Osteoblast (primary cell): ENCODE data around the gene MIPEP. TPM values are rescaled to one million over a fixed set of nuclear protein-coding genes. Genes with fewer than 3 reads are reported as not detected.

Source experiments
- DNase-seq: peaks from one replicate; pipeline ENCODE4 v3.0.0; 2011; ENCODE audit warnings: low spot score, mixed read lengths; ENCODE audit not compliant: insufficient read length; ENCODE audit errors: missing footprints
- H2AFZ ChIP-seq: 2 replicates; pipeline ENCODE4 v1.6.0; 2011; ENCODE audit warnings: mild to moderate bottlenecking, low read length
- H3K27ac ChIP-seq: 2 replicates; pipeline ENCODE4 v1.5.1; 2011; ENCODE audit warnings: mild to moderate bottlenecking, low read depth, low read length, moderate library complexity
- H3K27me3 ChIP-seq: 2 replicates; pipeline ENCODE4 v1.6.0; 2012; ENCODE audit warnings: mild to moderate bottlenecking, control low read depth, inconsistent platforms, low read length, moderate library complexity; ENCODE audit not compliant: insufficient read depth
- H3K36me3 ChIP-seq: 2 replicates; pipeline ENCODE4 v1.5.1; 2011; ENCODE audit warnings: mild to moderate bottlenecking, low read length, control low read depth, moderate library complexity; ENCODE audit not compliant: insufficient read depth
- H3K4me1 ChIP-seq: 2 replicates; pipeline ENCODE4 v1.5.1; 2011; ENCODE audit warnings: mild to moderate bottlenecking, low read length, control low read depth, moderate library complexity; ENCODE audit not compliant: insufficient read depth
- H3K4me2 ChIP-seq: 2 replicates; pipeline ENCODE4 v1.6.0; 2011; ENCODE audit warnings: mild to moderate bottlenecking, low read length; ENCODE audit not compliant: insufficient read depth
- H3K4me3 ChIP-seq: fragments of 200-600 bp; sonication (generic); 3 replicates; pipeline ENCODE4 v1.5.1; 2012; ENCODE audit warnings: mild to moderate bottlenecking, low read length, inconsistent platforms; ENCODE audit not compliant: insufficient read depth
- H3K79me2 ChIP-seq: 2 replicates; pipeline ENCODE4 v1.6.0; 2012; ENCODE audit warnings: mild to moderate bottlenecking, low read length, control low read depth, inconsistent platforms; ENCODE audit not compliant: insufficient read depth
- H3K9me3 ChIP-seq: 2 replicates; pipeline ENCODE4 v1.5.1; 2011; ENCODE audit warnings: low read depth, low read length, control low read depth
- H4K20me1 ChIP-seq: 2 replicates; pipeline ENCODE4 v1.6.0; 2012; ENCODE audit warnings: mild to moderate bottlenecking, low read length, control low read depth; ENCODE audit not compliant: insufficient read depth
- total RNA-seq: library from RNA; depleted of rRNA; stranded (reverse); fragments of >200 nt; gene quantifications from 2 replicates; pipeline ENCODE4 v1.2.3, GENCODE V29; 2012
- TF ChIP-seq, protein P1 (sequence below): IDR thresholded peaks from 2 replicates; pipeline ENCODE4 v1.5.1; 2011; ENCODE audit warnings: mild to moderate bottlenecking, low read depth, low read length, moderate library complexity; ENCODE audit errors: extremely low read depth

MIPEP gene
- total RNA-seq, 1 donor = 29.3 TPM

DNA sequence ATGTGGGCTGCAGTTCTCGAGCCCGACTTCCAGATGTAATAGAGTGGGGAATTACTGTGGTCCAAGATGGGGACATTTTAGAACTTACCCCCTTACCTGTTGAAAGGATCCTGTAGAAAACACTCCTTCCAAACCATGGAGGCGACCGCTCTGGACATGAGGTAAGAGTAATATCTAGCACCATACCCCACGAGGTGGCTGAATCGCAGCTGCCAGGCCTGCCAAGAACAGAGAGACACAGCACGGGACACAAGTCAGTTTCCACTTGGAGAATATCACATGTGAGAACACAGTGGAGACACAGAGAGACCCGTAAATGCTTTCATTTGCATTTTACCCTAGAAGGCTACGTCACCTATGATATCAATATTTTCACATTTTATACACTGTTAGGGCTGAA is 129.2 kb downstream of the MIPEP start:
- Histone ChIP-seq H3K9me3 (no peaks in the 10 kb centered on the region), H4K20me1 (no peaks in the 10 kb centered on the region), H3K36me3 (no peaks in the 10 kb centered on the region), H3K4me1 (no peaks in the 10 kb centered on the region), H3K4me3 (no peak overlapping the region), H3K4me2 (no peak overlapping the region), H3K27ac (no peak overlapping the region), H3K79me2 (no peaks in the 10 kb centered on the region), H2AFZ (no peak overlapping the region), H3K27me3 (no peaks in the 10 kb centered on the region)
- no peak for DNase-seq
- TF ChIP-seq, protein P1, sequence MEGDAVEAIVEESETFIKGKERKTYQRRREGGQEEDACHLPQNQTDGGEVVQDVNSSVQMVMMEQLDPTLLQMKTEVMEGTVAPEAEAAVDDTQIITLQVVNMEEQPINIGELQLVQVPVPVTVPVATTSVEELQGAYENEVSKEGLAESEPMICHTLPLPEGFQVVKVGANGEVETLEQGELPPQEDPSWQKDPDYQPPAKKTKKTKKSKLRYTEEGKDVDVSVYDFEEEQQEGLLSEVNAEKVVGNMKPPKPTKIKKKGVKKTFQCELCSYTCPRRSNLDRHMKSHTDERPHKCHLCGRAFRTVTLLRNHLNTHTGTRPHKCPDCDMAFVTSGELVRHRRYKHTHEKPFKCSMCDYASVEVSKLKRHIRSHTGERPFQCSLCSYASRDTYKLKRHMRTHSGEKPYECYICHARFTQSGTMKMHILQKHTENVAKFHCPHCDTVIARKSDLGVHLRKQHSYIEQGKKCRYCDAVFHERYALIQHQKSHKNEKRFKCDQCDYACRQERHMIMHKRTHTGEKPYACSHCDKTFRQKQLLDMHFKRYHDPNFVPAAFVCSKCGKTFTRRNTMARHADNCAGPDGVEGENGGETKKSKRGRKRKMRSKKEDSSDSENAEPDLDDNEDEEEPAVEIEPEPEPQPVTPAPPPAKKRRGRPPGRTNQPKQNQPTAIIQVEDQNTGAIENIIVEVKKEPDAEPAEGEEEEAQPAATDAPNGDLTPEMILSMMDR = no peak

DNA sequence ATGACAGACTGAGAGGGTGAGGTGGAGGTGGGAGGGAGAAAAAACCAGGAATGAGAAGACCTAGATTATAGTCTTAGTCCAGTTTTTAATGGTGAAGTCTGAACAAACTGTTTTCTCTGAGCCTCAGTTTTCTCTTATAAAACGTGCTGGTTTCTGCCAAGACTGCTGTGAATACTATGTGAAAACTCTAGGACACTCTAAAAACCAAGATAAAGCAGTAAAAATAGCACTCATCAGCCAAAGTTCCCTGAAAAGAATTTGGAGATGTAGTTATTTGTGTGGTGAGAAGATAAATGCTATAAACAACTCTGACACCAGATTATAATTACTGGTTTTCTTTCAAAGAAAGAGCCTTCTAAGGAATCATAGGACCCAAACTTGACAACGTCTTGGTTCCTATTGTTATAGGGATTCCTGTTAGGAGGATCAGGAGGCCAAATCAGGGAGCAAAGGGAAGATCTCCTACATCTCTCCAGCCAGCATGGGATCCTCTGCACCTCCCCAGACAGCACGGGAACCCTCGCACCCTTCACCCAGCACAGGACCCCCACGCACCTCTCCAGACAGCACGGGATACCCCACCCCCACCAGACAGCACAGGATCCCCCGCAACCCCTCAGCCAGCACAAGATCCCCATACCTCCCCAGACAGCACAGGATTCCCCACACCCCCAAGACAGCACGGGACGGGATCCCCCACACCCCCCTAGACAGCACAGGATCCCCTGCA is 130.2 kb downstream of the MIPEP start:
- H3K27me3 ChIP-seq = no peaks in the 10 kb centered on the region
- H2AFZ ChIP-seq = peak overlapping the region; percentile 41
- no peaks in the 10 kb centered on the region for H3K9me3 ChIP-seq
- DNase-seq = no peak
- TF ChIP-seq, protein P1 = no peak
- no peaks in the 10 kb centered on the region for H3K79me2 ChIP-seq
- no peak overlapping the region for H3K4me3 ChIP-seq
- H3K36me3 ChIP-seq = no peaks in the 10 kb centered on the region
- no peak overlapping the region for H3K4me2 ChIP-seq
- H3K4me1 ChIP-seq = peaks cover 2% of the 10 kb centered on the region
- H3K27ac ChIP-seq = no peak overlapping the region
- no peaks in the 10 kb centered on the region for H4K20me1 ChIP-seq

DNA sequence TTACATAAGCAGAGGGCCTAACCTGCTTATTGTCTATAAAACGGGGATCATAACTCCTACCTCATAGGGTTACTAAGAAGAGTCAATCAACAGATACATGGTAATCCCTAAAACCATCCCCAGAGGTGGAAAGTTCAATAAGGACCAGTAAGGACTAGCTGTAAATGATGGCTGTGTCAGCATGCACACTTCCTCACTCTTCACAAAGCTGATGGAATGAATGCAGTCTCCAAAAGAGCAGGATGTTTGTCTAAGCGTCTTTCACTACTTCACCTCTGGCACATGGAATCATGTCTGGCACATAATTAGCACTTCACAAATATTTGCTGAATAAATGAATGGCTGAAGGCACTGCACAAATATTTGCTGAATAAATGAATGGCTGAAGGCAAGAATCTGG is 134.2 kb downstream of the MIPEP start:
- no peaks in the 10 kb centered on the region for H3K36me3 ChIP-seq
- H2AFZ ChIP-seq = no peak overlapping the region
- H3K27ac ChIP-seq = no peak overlapping the region
- H3K4me3 ChIP-seq = no peak overlapping the region
- no peaks in the 10 kb centered on the region for H3K27me3 ChIP-seq
- TF ChIP-seq, protein P1 = no peak
- no peaks in the 10 kb centered on the region for H4K20me1 ChIP-seq
- DNase-seq = no peak
- H3K4me1 ChIP-seq = peaks cover 39% of the 10 kb centered on the region
- no peak overlapping the region for H3K4me2 ChIP-seq
- no peaks in the 10 kb centered on the region for H3K79me2 ChIP-seq
- H3K9me3 ChIP-seq = no peaks in the 10 kb centered on the region

DNA sequence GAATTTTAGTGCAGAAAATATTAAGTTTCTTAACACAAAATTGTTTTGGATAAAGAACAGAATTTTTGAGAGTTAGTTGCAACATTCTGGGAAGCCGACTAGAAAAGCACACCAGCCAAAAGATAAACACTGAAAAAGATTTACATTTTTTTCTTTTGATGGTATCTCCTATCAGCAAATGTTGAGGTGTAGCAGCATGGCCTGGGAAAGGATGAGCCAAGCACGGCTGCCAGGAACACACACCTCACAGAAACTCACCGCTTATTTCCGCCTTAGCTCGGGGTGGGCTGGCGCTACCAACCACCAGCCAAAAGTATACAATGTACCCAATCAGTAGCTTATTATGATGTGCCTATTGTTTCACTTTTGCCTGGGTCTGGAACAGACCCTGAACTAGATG is 134.7 kb downstream of the MIPEP start:
- Histone ChIP-seq H3K27me3 (no peaks in the 10 kb centered on the region), H4K20me1 (no peaks in the 10 kb centered on the region), H3K4me3 (no peak overlapping the region), H3K4me1 (peaks cover 44% of the 10 kb centered on the region), H3K36me3 (no peaks in the 10 kb centered on the region), H2AFZ (no peak overlapping the region), H3K27ac (no peak overlapping the region), H3K79me2 (no peaks in the 10 kb centered on the region), H3K4me2 (no peak overlapping the region), H3K9me3 (no peaks in the 10 kb centered on the region)
- no peak for DNase-seq
- TF ChIP-seq, protein P1 = no peak
